Measurements from ENCODE around the gene DOCK1.

GRCh38 chr10:126914561-126914960 is 9.3 kb downstream of the DOCK1 start:
- TF ChIP-seq, protein P1, sequence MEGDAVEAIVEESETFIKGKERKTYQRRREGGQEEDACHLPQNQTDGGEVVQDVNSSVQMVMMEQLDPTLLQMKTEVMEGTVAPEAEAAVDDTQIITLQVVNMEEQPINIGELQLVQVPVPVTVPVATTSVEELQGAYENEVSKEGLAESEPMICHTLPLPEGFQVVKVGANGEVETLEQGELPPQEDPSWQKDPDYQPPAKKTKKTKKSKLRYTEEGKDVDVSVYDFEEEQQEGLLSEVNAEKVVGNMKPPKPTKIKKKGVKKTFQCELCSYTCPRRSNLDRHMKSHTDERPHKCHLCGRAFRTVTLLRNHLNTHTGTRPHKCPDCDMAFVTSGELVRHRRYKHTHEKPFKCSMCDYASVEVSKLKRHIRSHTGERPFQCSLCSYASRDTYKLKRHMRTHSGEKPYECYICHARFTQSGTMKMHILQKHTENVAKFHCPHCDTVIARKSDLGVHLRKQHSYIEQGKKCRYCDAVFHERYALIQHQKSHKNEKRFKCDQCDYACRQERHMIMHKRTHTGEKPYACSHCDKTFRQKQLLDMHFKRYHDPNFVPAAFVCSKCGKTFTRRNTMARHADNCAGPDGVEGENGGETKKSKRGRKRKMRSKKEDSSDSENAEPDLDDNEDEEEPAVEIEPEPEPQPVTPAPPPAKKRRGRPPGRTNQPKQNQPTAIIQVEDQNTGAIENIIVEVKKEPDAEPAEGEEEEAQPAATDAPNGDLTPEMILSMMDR (IDR thresholded peaks at IDR 0.05): no peak
- TF ChIP-seq POLR2A (IDR thresholded peaks at IDR 0.05) (no peak), EP300 (IDR thresholded peaks at IDR 0.05) (no peak), POLR2AphosphoS5 (IDR thresholded peaks at IDR 0.05) (no peak)
